Body of pancreas (tissue), 4 donors: ENCODE measurements around the gene GABRG3. TPM values are rescaled to one million over a fixed set of nuclear protein-coding genes. Genes with fewer than 3 reads are reported as not detected.

Source experiments
- ATAC-seq: fragments of 150-250 bp; one replicate; pipeline ENCODE4 v1.9.1; 2016
- DNase-seq, 4 donors: peaks; one replicate each; pipeline ENCODE4 v3.0.0-alpha.2; 2019
- H3K27ac ChIP-seq, 4 donors: fragments of 200-600 bp; sonication (generic); 1 replicate in 3 of 4; 2 replicates in 1 of 4; pipeline versions ENCODE4 v1.5.1 to v1.6.1; 2016 to 2019; ENCODE audit warnings: mild to moderate bottlenecking in 1 of 4, mixed read lengths in 1 of 4, moderate library complexity in 1 of 4
- H3K27me3 ChIP-seq, 2 donors: fragments of 200-600 bp; sonication (generic); one replicate each; pipeline ENCODE4 v1.6.0; 2016; ENCODE audit warnings: mild to moderate bottlenecking in 1 of 2
- H3K36me3 ChIP-seq, 2 donors: fragments of 200-600 bp; sonication (generic); replicated peaks in 1 of 2; 2 replicates each; pipeline ENCODE4 v1.5.1; 2016; ENCODE audit warnings: low read depth in 2 of 2; ENCODE audit not compliant: insufficient read depth in 1 of 2
- H3K4me1 ChIP-seq: fragments of 200-600 bp; sonication (generic); one replicate; pipeline ENCODE4 v1.6.0; 2016
- H3K4me3 ChIP-seq, 2 donors: fragments of 200-600 bp; sonication (generic); 1 replicate in 1 of 2; 2 replicates in 1 of 2; pipeline ENCODE4 v1.5.1; 2016 to 2019
- H3K9me3 ChIP-seq, 3 donors: fragments of 200-600 bp; sonication (generic); 1 replicate in 2 of 3; 2 replicates in 1 of 3; pipeline ENCODE4 v1.5.1; 2016
- CTCF ChIP-seq, 7 experiments: fragments of 450-650 bp in 4 of 7; fragments of 200-600 bp in 3 of 7; sonication (generic) in 3 of 7; IDR thresholded peaks; one replicate each; pipeline ENCODE4 v1.5.1; 2016 to 2019; ENCODE audit warnings: antibody characterized with exemption in 7 of 7
- POLR2A ChIP-seq, 3 donors: fragments of 450-650 bp; IDR thresholded peaks; one replicate each; pipeline ENCODE4 v1.6.1; 2016; ENCODE audit warnings: antibody characterized with exemption in 3 of 3, mild to moderate bottlenecking in 2 of 3
- WGBS, 2 donors: methylation state at CpG; one replicate each; pipeline ENCODE4 v1.1.5; 2017; 5-methylcytosine and 5-hydroxymethylcytosine counted together
- intact Hi-C: fragments of 100-400 bp; cut with DNase I; formaldehyde crosslinking; loops from one replicate; pipeline ENCODE4 v1.15.1; 2023
- total RNA-seq, 2 donors: library from RNA; depleted of rRNA; stranded (reverse); fragments of >200 nt; gene quantifications; one replicate each; pipeline ENCODE4 v1.1.0, GENCODE V29; 2016

GABRG3 gene
- total RNA-seq = not detected

- no peak for ATAC-seq
- H3K4me3 ChIP-seq = no peak within 1 kb of the TSS
- no peak for DNase-seq
Measured at GRCh38 chr15:26970712-26971210, at the start of gene GABRG3. GABRG3 (plus strand) TSS chr15:26971181.

GRCh38 chr15:26921433-26921832, 49.5 kb upstream of the GABRG3 start:
- TF ChIP-seq POLR2A (IDR thresholded peaks at IDR 0.05) = no peak
- TF ChIP-seq CTCF (IDR thresholded peaks at IDR 0.05) = no peak
- Histone ChIP-seq H3K27me3 (no peaks in the 10 kb centered on the region), H3K36me3 (no peaks in the 10 kb centered on the region), H3K4me1 (no peaks in the 10 kb centered on the region), H3K4me3 (no peak overlapping the region), H3K27ac (no peak overlapping the region), H3K9me3 (peaks cover 0 to 9% (median 0%) of the 10 kb centered on the region in 3 donors)
- 32 to 39% methylated on average over 1 of the region's 1 CpG for WGBS, 2 donors
- ATAC-seq (no peak), DNase-seq (no peak)
- intact Hi-C loops = no loop called here

More at GRCh38 chr15:26970712-26971210, at the start of gene GABRG3:
- no peak within 1 kb of the TSS for H3K27ac ChIP-seq
- TF ChIP-seq CTCF (IDR thresholded peaks at IDR 0.05) (no peak), POLR2A (IDR thresholded peaks at IDR 0.05) (no peak)
- no peaks in the 10 kb centered on the region for H3K36me3 ChIP-seq
- WGBS, 2 donors = 2 to 4% methylated on average over 24 to 28 of the region's 33 CpGs
- intact Hi-C loops = no loop called here
- H3K9me3 ChIP-seq = no peaks in the 10 kb centered on the region
- H3K27me3 ChIP-seq = no peaks in the 10 kb centered on the region
- H3K4me1 ChIP-seq = no peaks in the 10 kb centered on the region

- 57 to 72% methylated on average over 2 of the region's 2 CpGs for WGBS, 2 donors
- TF ChIP-seq CTCF (IDR thresholded peaks at IDR 0.05) = no peak
- no peak for TF ChIP-seq POLR2A (IDR thresholded peaks at IDR 0.05)
- Histone ChIP-seq H3K27ac (no peak overlapping the region), H3K4me1 (no peaks in the 10 kb centered on the region), H3K9me3 (no peaks in the 10 kb centered on the region), H3K4me3 (no peak overlapping the region), H3K27me3 (no peaks in the 10 kb centered on the region), H3K36me3 (no peaks in the 10 kb centered on the region)
- no peak for DNase-seq
- intact Hi-C loops = no loop called here
- ATAC-seq = no peak
Measured at GRCh38 chr15:26926081-26926480, 44.9 kb upstream of the GABRG3 start.

GRCh38 chr15:26928051-26928450, 42.9 kb upstream of the GABRG3 start:
- H3K27ac ChIP-seq = no peak overlapping the region
- DNase-seq (no peak), ATAC-seq (no peak)
- intact Hi-C loops = no loop called here
- no peak overlapping the region for H3K4me3 ChIP-seq
- no peaks in the 10 kb centered on the region for H3K36me3 ChIP-seq
- no peaks in the 10 kb centered on the region for H3K4me1 ChIP-seq
- H3K9me3 ChIP-seq = no peaks in the 10 kb centered on the region
- TF ChIP-seq CTCF (IDR thresholded peaks at IDR 0.05) (no peak), POLR2A (IDR thresholded peaks at IDR 0.05) (no peak)
- 59 to 63% methylated on average over 8 of the region's 8 CpGs for WGBS, 2 donors
- no peaks in the 10 kb centered on the region for H3K27me3 ChIP-seq

GRCh38 chr15:26929588-26929987, 41.4 kb upstream of the GABRG3 start:
- no peaks in the 10 kb centered on the region for H3K9me3 ChIP-seq
- no peaks in the 10 kb centered on the region for H3K4me1 ChIP-seq
- no peaks in the 10 kb centered on the region for H3K36me3 ChIP-seq
- intact Hi-C loops = no loop called here
- H3K27ac ChIP-seq = no peak overlapping the region
- no peaks in the 10 kb centered on the region for H3K27me3 ChIP-seq
- 63 to 83% methylated on average over 4 of the region's 4 CpGs for WGBS, 2 donors
- no peak overlapping the region for H3K4me3 ChIP-seq
- ATAC-seq (no peak), DNase-seq (no peak)
- TF ChIP-seq POLR2A (IDR thresholded peaks at IDR 0.05) (no peak), CTCF (IDR thresholded peaks at IDR 0.05) (no peak)
